Measurements from ENCODE around the gene NUDT6.

Gene NUDT6

DNA sequence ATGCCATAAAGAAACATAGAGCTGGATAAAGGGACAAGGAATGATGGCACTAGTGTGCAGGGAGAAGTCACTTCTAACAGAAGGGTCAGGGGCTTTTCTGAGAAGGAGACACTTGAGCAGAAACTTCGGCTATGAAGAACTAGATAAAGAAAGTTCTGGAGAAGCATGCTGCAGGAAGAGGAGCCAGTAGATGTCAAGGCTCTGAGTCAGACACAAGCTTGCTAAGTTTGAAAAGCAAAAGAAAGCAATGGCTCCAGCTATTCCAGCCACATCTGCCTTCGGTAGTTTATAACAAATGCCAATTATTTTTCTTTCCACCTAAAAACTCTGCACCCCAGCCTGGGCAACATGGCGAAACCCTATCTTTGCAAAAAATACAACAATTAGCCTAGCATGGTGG lies 7.5 kb downstream of the NUDT6 start:
- Histone ChIP-seq H3K27ac (ENCODE audit: low read depth, low read length) (peak overlapping the region; percentile 31; the same call in 1 of the 2 replicates), H3K79me2 (ENCODE audit: control insufficient read depth, insufficient read depth, low read length, unreplicated experiment) (peaks cover 2% of the 10 kb centered on the region), H2AFZ (ENCODE audit: low read length, unreplicated experiment) (peak overlapping the region; percentile 5), H3K36me3 (ENCODE audit: insufficient read depth, low read length) (no peaks in the 10 kb centered on the region), H3K4me1 (ENCODE audit: control insufficient read depth, insufficient read depth, low read length, unreplicated experiment) (peaks cover 42% of the 10 kb centered on the region), H3K27me3 (ENCODE audit: insufficient read depth, low read length) (no peaks in the 10 kb centered on the region), H3K4me3 (ENCODE audit: low read depth, low read length) (peak overlapping the region; percentile 66)

DNA sequence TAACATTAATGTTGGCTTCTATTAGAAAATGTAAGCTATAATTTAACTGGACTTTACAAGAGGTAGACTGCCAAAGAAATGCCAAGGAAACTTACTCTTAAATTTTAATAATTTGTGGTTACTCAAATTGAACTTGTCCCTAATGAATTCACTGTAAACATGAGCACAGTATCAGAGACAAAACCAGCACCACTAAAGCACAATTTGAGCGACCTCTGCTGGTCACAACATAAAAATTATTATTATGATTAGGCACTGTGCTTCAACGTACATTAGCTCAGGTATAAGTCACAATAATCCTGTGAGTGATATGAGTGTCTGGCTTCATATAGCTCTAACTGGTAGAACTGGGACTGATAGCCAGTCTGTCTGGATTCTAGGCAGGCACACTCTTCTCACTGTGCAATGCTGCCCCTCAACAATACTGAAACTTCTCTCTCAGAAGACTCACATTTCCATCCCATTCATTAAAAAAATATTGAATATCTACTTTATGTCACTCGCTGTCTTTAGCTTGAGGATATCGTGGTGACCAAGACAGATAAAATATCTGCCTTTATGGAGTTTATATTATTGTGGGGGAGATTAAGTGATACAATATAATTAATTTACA lies 8.0 kb downstream of the NUDT6 start:
- H3K79me2 ChIP-seq (ENCODE audit: control insufficient read depth, insufficient read depth, low read length, unreplicated experiment), result no peaks in the 10 kb centered on the region
- H3K36me3 ChIP-seq (ENCODE audit: insufficient read depth, low read length), result 0 out of 2 replicates have a peak, but pooled peaks cover 3% of the 10 kb centered on the region
- no peaks in the 10 kb centered on the region for H3K27me3 ChIP-seq (ENCODE audit: insufficient read depth, low read length)
- H3K4me1 ChIP-seq (ENCODE audit: control insufficient read depth, insufficient read depth, low read length, unreplicated experiment), result peaks cover 42% of the 10 kb centered on the region
- H3K4me3 ChIP-seq (ENCODE audit: low read depth, low read length), result peak overlapping the region; percentile 66
- peak overlapping the region; percentile 73 for H2AFZ ChIP-seq (ENCODE audit: low read length, unreplicated experiment)
- H3K27ac ChIP-seq (ENCODE audit: low read depth, low read length), result peak overlapping the region; percentile 60

DNA sequence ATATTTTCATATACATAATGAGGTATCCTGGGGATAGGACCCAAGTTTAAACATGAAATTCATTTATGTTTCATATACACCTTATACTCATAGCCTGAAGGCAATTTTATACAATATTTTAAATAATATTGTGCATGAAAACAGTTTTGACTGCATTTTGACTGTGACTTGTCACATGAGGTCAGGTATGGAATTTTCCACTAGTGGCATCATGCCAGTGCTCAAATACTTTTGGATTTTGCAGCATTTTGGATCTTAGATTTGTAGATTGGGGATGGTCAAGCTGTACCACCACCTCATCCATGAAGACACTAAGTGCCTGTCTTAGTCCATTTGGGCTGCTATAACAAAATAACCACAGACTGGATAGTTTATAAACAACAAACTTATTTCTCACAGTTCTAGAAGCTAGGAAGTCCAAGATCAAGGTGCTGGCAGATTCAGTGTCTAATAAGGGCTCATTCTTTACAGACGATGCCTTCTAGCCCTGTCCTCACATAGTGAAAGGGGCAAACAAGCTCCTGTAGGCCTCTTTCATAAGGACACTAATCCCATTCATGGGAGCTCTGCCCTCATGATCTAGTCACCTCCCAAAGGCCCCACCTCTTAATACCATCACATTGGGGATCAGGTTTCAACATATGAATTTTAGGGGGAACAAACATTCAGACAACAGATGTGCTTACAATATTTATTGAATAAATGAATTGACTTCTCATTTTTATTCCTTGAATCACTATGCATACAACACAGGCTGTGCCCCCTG lies 9.4 kb downstream of the NUDT6 start:
- Histone ChIP-seq H2AFZ (ENCODE audit: low read length, unreplicated experiment) (peak overlapping the region; percentile 52), H3K27ac (ENCODE audit: low read depth, low read length) (peak overlapping the region; percentile 60), H3K36me3 (ENCODE audit: insufficient read depth, low read length) (0 out of 2 replicates have a peak, but pooled peaks cover 3% of the 10 kb centered on the region), H3K4me1 (ENCODE audit: control insufficient read depth, insufficient read depth, low read length, unreplicated experiment) (peaks cover 42% of the 10 kb centered on the region), H3K4me3 (ENCODE audit: low read depth, low read length) (no peak overlapping the region), H3K79me2 (ENCODE audit: control insufficient read depth, insufficient read depth, low read length, unreplicated experiment) (no peaks in the 10 kb centered on the region), H3K27me3 (ENCODE audit: insufficient read depth, low read length) (no peaks in the 10 kb centered on the region)

DNA sequence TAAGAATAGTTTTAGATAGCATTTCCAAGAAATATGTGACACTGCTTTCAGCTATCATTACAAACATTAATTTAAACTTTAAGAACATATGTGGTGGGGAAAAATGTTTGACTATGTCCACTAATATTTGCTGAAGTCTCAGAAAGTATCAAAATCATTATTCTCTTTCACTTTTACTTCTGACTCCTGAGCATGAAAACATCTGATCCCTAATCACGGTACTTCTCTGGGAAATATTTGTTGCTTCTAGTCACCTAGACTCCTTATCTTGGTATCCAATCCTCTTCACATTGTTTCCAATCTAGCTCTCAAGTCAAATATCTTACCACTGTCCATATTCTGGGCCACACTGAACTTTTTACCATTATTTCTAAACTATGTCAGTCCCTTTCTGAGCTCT lies 10.8 kb downstream of the NUDT6 start:
- Histone ChIP-seq H3K4me1 (ENCODE audit: control insufficient read depth, insufficient read depth, low read length, unreplicated experiment) (peaks cover 36% of the 10 kb centered on the region), H2AFZ (ENCODE audit: low read length, unreplicated experiment) (no peak overlapping the region), H3K4me3 (ENCODE audit: low read depth, low read length) (peak overlapping the region; percentile 36; the same call in 1 of the 2 replicates), H3K27ac (ENCODE audit: low read depth, low read length) (peak overlapping the region; percentile 35), H3K27me3 (ENCODE audit: insufficient read depth, low read length) (no peaks in the 10 kb centered on the region), H3K79me2 (ENCODE audit: control insufficient read depth, insufficient read depth, low read length, unreplicated experiment) (no peaks in the 10 kb centered on the region), H3K36me3 (ENCODE audit: insufficient read depth, low read length) (0 out of 2 replicates have a peak, but pooled peaks cover 3% of the 10 kb centered on the region)

DNA sequence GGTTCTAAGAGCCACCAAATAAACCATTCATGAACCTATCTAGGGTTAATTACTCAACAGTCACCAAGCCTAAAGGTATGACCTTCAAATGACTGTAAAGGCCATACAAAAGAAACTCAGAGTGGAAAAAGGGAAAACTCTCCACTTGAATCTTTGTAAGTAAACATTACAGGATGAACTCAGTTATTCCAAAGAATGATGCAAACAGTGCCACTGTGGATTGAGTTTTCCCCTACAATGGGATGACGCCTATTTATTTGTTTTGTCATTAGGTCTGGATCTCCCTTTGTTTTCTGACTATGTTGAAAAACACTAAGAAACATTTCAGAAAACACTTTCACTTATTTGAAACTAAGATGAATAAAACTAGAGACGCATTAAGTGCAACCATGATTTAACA lies 12.7 kb downstream of the NUDT6 start:
- Histone ChIP-seq H3K36me3 (ENCODE audit: insufficient read depth, low read length) (0 out of 2 replicates have a peak, but pooled peaks cover 3% of the 10 kb centered on the region), H3K4me1 (ENCODE audit: control insufficient read depth, insufficient read depth, low read length, unreplicated experiment) (peaks cover 31% of the 10 kb centered on the region), H3K27ac (ENCODE audit: low read depth, low read length) (no peak overlapping the region), H2AFZ (ENCODE audit: low read length, unreplicated experiment) (no peak overlapping the region), H3K27me3 (ENCODE audit: insufficient read depth, low read length) (no peaks in the 10 kb centered on the region), H3K79me2 (ENCODE audit: control insufficient read depth, insufficient read depth, low read length, unreplicated experiment) (no peaks in the 10 kb centered on the region), H3K4me3 (ENCODE audit: low read depth, low read length) (no peak overlapping the region)

DNA sequence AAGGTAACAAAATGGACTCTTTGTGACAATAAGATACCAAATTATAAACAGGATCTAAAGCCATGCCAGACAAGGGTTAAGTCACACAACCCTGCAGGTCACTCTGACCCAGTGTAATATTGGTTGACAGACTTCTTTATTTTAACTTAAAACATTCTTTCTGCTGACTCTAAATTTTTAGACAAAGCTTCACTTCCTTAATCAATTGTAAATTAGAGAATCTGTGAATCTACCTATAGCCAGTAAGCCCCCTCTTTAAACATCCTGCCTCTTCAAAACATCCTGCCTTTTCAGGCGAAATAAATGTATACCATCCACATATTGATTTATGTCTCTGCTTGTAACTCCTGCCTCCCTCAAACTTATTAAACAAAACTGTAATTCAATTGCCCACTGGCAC lies 14.2 kb downstream of the NUDT6 start:
- no peak overlapping the region for H3K4me3 ChIP-seq (ENCODE audit: low read depth, low read length)

DNA sequence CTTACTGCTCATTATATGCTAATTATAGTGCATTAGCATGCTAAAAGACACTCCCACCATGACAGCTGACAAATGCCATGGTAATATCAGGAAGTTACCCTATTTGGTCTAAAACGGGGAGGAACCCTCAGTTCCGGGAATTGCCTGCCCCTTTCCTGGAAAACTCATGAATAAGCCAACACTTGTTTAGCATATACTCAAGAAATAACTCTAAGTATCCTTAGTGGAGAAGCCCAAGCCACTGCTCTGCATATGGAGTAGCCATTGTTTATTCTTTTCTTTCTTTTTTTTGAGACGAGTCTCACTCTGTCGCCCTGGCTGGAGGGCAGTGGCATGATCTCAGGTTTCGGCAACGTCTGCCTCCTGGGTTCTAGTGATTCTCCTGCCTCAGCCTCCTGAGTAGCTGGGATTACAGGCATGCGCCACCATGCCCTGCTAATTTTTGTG lies 15.5 kb downstream of the NUDT6 start:
- Histone ChIP-seq H3K36me3 (ENCODE audit: insufficient read depth, low read length) (0 out of 2 replicates have a peak, but pooled peaks cover 3% of the 10 kb centered on the region), H2AFZ (ENCODE audit: low read length, unreplicated experiment) (no peak overlapping the region), H3K27ac (ENCODE audit: low read depth, low read length) (no peak overlapping the region), H3K4me3 (ENCODE audit: low read depth, low read length) (no peak overlapping the region), H3K27me3 (ENCODE audit: insufficient read depth, low read length) (no peaks in the 10 kb centered on the region), H3K4me1 (ENCODE audit: control insufficient read depth, insufficient read depth, low read length, unreplicated experiment) (peaks cover 9% of the 10 kb centered on the region), H3K79me2 (ENCODE audit: control insufficient read depth, insufficient read depth, low read length, unreplicated experiment) (no peaks in the 10 kb centered on the region)

More for the DNA sequence above, 14.2 kb downstream of the NUDT6 start:
- no peak overlapping the region for H2AFZ ChIP-seq (ENCODE audit: low read length, unreplicated experiment)
- no peaks in the 10 kb centered on the region for H3K79me2 ChIP-seq (ENCODE audit: control insufficient read depth, insufficient read depth, low read length, unreplicated experiment)
- no peaks in the 10 kb centered on the region for H3K27me3 ChIP-seq (ENCODE audit: insufficient read depth, low read length)
- no peak overlapping the region for H3K27ac ChIP-seq (ENCODE audit: low read depth, low read length)
- H3K36me3 ChIP-seq (ENCODE audit: insufficient read depth, low read length), result 0 out of 2 replicates have a peak, but pooled peaks cover 3% of the 10 kb centered on the region
- peaks cover 18% of the 10 kb centered on the region for H3K4me1 ChIP-seq (ENCODE audit: control insufficient read depth, insufficient read depth, low read length, unreplicated experiment)

DNA sequence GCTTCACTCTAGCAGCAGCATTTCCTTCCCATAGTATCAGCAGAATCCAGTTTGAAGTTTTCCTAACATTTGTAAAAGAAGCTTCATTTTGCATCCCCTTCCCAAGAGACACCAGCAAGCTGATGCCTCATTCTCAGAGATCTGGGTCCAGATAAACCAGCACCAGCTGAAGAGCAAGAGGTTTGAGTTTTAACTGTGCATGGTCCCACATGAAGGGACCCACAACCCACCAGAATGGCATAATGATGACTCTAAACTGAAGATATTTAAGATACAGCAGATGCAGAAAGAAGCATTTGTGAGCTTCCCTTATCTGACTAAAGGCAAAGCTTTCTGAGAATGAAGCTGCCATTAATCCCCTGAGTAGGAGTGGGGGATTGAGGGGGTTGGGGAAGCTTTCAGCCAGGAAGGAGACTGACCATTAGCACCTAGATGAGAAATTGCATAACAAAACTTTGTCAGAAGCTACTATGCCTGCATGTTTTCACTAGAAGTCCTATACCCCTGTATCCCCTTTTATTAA lies 18.6 kb downstream of the NUDT6 start:
- Histone ChIP-seq H2AFZ (ENCODE audit: low read length, unreplicated experiment) (no peak overlapping the region), H3K27ac (ENCODE audit: low read depth, low read length) (no peak overlapping the region), H3K79me2 (ENCODE audit: control insufficient read depth, insufficient read depth, low read length, unreplicated experiment) (no peaks in the 10 kb centered on the region), H3K4me1 (ENCODE audit: control insufficient read depth, insufficient read depth, low read length, unreplicated experiment) (peaks cover 26% of the 10 kb centered on the region), H3K36me3 (ENCODE audit: insufficient read depth, low read length) (no peaks in the 10 kb centered on the region), H3K4me3 (ENCODE audit: low read depth, low read length) (no peak overlapping the region), H3K27me3 (ENCODE audit: insufficient read depth, low read length) (no peaks in the 10 kb centered on the region)

DNA sequence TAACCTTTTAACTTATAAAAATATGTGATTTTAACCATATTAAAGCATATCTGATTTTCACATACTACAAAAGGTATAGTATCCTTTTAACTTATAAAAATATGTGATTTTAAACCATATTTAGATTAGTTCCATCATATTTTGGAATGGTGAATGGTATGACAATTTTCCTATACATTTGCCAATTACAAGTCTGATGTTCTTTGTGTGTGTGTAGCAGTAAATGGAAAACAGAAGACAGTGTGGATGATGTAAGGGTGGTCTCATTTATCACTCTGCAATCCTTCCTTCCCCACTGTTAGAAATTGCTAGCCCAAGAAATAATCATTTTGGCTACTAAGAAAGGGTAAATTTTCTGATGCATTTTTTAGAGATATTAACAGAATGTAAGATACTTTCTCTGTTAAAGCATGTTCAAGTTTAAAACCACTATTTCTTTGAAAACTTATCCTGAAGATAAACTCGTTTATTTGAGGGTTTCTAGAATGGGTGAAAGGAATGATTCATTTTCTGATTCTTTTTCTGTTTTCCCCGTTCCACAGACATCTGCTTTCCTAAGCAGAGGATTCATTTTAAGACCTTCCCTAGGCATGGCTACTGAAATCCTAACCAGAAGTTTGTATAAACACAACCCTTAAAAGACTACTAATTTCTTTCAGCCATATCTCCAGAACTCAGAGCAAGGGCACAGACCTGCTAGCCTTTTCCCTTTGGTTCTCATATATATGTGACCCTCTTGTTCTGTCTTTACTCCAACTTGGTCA lies 21.0 kb downstream of the NUDT6 start:
- no peak overlapping the region for H2AFZ ChIP-seq (ENCODE audit: low read length, unreplicated experiment)
- no peak overlapping the region for H3K4me3 ChIP-seq (ENCODE audit: low read depth, low read length)
- H3K79me2 ChIP-seq (ENCODE audit: control insufficient read depth, insufficient read depth, low read length, unreplicated experiment), result peaks cover 1% of the 10 kb centered on the region
- peaks cover 45% of the 10 kb centered on the region for H3K4me1 ChIP-seq (ENCODE audit: control insufficient read depth, insufficient read depth, low read length, unreplicated experiment)
- no peaks in the 10 kb centered on the region for H3K27me3 ChIP-seq (ENCODE audit: insufficient read depth, low read length)
- 0 out of 2 replicates have a peak, but pooled peaks cover 6% of the 10 kb centered on the region for H3K36me3 ChIP-seq (ENCODE audit: insufficient read depth, low read length)
- no peak overlapping the region for H3K27ac ChIP-seq (ENCODE audit: low read depth, low read length)

DNA sequence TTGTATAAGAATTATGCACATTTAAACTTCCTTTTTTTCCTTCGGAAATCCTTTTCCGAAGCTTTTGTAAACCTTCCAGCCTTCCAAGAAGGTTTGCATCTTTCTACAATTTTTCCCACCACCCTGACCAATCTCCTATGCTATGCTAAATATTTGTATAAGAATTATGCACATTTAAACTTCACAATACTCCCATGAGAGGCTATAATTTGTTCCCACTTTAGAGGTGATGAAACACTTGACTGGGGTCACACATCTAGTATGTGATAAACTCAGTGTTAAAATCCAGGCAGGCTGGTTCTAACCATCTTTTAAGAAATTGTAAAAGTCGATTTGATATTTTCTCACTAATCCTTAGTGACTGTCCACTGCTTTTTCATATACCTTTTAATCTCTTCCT lies 22.1 kb downstream of the NUDT6 start:
- Histone ChIP-seq H3K27me3 (ENCODE audit: insufficient read depth, low read length) (no peaks in the 10 kb centered on the region), H2AFZ (ENCODE audit: low read length, unreplicated experiment) (no peak overlapping the region), H3K4me3 (ENCODE audit: low read depth, low read length) (no peak overlapping the region), H3K27ac (ENCODE audit: low read depth, low read length) (peak overlapping the region; percentile 28), H3K36me3 (ENCODE audit: insufficient read depth, low read length) (0 out of 2 replicates have a peak, but pooled peaks cover 6% of the 10 kb centered on the region), H3K4me1 (ENCODE audit: control insufficient read depth, insufficient read depth, low read length, unreplicated experiment) (peaks cover 57% of the 10 kb centered on the region), H3K79me2 (ENCODE audit: control insufficient read depth, insufficient read depth, low read length, unreplicated experiment) (peaks cover 10% of the 10 kb centered on the region)
